Smooth muscle cell of trachea (primary cell): Measurements from ENCODE around the gene RRP1. TPM values are rescaled to one million over a fixed set of nuclear protein-coding genes. Genes with fewer than 3 reads are reported as not detected.

Experiments
- total RNA-seq: library from RNA; depleted of rRNA; stranded (reverse); fragments of >200 nt; gene quantifications from 2 replicates; pipeline ENCODE4 v1.2.1, GENCODE V29; 2014

RRP1 gene
- 15.1 and 19.5 TPM in 2 replicates for total RNA-seq

GRCh38 chr21:43789276-43790009, at the start of gene RRP1:
Gene RRP1 (plus strand): TSS chr21:43789577. CDS start chr21:43789630, 53 bp downstream.

GRCh38 chr21:43775795-43776430, 13.5 kb upstream of the RRP1 start, which contains the start of gene CSTB:
Gene CSTB (minus strand): TSS chr21:43776308. CDS start chr21:43776269, 39 bp downstream.

Other genes starting within 250 kb of the RRP1 start
- 1.2 and 1.6 TPM in 2 replicates for gene HSF2BP, start 130.1 kb upstream of the RRP1 start, total RNA-seq
- gene RRP1B, start 130.0 kb upstream of the RRP1 start, total RNA-seq: 19.3 and 22.2 TPM in 2 replicates
- gene PDXK, start 70.4 kb upstream of the RRP1 start, total RNA-seq: 120 and 146 TPM in 2 replicates
- 7.7 and 14.6 TPM in 2 replicates for gene CSTB, start 13.3 kb upstream of the RRP1 start, total RNA-seq
- 61.7 and 67.3 TPM in 2 replicates for gene AGPAT3, start 75.6 kb downstream of the RRP1 start, total RNA-seq
- 18.3 and 20.3 TPM in 2 replicates for gene TRAPPC10, start 222.7 kb downstream of the RRP1 start, total RNA-seq